SH-SY5Y (cell line): ENCODE results near the gene ACE.

Source experiments
- GATA2 ChIP-seq: IDR thresholded peaks from 2 replicates; pipeline ENCODE4 v1.6.1; 2011; ENCODE audit warnings: mild to moderate bottlenecking, low read depth, low read length
- GATA3 ChIP-seq: IDR thresholded peaks from 2 replicates; pipeline ENCODE4 v1.6.1; 2011; ENCODE audit warnings: low read depth, mild to moderate bottlenecking, low read length, moderate library complexity

DNA sequence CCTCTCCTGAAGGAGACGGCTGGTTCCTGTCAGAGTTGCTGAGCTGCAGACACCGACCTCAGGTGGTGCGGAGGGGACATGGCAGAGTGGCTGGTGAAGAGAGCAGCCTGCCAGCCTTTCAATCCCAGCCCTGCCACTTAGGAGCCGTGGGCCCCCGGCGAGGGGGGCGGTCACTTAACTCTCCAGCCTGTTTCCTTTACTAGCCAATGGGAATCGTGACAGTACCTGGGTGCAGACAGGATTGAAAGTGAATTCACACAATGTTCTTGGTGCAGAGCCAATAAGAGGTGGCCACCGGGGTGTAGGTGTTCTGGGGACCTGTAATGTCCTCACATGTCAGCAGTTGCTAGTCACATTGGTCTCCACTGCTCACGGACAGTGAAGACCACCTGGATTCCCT is 13.5 kb downstream of the ACE start:
- TF ChIP-seq GATA3 (no peak), GATA2 (no peak)
